HG03442 (cell line): ENCODE results near the gene CLCF1.
"Not testable (repeated sequence)": the region's sequence is repeated elsewhere in the genome, so short reads cannot be mapped to it uniquely, and the experiment has no call there.

Experiments
- ATAC-seq: cut with Tn5 transposase; IDR thresholded peaks from one replicate; pipeline ENCODE4 v1.9.1; 2021; ENCODE audit warnings: mild to moderate bottlenecking, moderate library complexity; ENCODE audit not compliant: unreplicated experiment

The CLCF1 gene

DNA sequence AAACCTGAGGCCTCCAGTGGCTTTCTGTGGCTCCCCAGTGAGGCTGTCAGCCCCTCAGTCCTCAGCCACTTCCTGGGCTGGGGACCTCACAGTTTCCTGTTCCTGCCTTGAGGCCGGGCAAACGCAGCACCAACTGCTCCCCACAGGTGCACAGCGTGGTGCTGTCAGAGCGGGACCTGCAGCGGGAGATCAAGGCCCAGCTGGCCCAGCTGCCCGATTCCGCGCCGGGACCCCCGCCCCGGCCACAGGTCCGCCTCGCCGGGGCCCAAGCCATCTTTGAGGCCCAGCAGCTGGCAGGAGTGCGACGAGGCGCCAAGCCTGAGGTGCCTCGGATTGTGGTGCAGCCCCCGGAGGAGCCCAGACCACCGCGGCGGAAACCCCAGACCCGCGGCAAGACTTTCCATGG lies 35.9 kb upstream of the CLCF1 start:
- no peak for ATAC-seq

DNA sequence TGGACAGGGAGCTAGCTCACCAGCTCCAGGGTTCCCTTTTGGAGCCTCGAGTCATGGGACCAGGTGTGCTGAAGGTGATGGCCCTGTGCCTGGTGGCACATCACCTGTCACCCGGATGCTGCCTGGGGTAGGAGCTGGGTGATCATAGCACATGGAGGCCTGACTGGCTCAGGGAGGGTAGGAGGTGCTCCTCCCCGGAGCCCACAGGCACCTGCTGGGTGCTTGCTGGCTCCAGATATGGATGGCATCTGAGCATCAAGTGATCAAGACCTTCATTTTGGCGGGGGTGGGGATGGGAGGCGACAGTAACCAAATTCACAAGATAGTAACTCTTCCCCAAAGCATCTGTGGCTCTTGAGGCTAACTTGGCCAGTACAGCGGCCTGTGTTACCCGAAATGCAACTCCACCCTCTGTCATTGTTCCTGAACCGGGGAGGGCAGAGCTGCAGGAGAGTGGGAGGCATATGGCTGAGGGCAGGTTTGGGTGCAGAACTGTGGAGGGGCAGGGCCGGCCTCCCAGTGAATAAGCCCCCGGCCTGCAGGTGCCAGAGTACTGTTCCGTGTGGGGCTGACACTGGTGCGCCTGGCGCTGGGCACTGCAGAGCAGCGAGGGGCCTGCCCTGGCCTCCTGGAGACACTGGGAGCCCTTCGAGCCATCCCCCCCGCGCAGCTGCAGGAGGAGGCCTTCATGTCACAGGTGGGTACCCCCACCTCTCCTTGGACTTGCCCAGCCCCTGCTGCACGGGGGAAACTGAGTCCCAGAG lies 35.2 kb upstream of the CLCF1 start:
- ATAC-seq, result no peak

DNA sequence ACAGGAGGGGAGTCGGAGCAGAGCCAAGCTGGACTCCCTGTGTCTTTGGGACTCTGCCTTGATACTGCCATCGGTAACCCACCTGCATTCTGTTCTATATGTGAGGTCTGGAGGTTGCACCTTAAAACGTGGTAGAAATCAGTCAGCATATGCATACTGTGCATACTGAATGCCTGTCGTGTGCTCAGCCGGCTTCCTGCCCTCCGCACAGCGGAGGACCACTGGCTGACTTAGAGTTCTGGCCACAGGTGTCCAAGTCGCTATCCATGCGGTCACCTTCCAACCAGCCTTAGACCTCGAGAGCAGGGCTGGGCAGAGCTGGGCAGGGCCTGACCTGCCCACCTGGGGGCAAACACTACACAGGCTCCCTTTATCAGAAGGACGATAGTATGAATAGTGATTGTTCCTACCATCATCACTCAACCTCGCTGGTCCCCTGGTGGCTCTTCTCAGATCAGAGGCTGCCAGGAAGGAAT lies 34.3 kb upstream of the CLCF1 start:
- no peak for ATAC-seq

DNA sequence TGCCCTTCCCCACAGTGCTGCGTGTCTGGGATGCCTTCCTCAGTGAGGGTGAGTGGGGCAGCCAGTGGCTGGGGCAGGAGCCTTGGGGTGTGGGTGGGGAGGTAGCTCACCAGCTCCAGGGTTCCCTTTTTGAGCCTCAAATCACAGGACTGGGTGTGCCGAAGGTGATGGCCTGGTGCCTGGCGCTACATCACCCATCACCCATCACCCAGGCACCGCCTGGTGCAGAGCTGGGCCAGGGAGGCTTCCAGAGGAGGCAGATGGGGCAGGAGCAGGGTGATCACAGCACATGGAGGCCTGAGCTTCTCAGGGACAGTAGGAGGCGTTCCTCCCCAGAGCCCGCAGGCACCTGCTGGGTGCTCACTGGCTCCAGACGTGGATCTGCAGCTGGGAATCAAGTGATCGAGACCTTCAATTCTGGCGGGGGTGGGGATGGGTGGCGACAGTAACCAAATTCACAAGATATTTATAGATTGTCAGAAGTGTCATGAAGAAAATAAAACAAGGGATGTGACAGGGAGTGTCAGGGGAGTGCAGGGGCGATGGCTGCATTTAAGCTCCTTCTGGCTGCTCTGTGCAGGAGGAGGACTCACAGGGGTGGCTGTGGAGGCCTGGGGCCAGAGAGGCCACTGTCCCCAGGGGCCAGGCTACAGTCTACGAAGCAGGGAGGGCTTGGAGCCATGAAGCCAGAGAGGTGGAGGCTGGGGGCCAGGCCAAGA lies 33.7 kb upstream of the CLCF1 start:
- no peak for ATAC-seq

DNA sequence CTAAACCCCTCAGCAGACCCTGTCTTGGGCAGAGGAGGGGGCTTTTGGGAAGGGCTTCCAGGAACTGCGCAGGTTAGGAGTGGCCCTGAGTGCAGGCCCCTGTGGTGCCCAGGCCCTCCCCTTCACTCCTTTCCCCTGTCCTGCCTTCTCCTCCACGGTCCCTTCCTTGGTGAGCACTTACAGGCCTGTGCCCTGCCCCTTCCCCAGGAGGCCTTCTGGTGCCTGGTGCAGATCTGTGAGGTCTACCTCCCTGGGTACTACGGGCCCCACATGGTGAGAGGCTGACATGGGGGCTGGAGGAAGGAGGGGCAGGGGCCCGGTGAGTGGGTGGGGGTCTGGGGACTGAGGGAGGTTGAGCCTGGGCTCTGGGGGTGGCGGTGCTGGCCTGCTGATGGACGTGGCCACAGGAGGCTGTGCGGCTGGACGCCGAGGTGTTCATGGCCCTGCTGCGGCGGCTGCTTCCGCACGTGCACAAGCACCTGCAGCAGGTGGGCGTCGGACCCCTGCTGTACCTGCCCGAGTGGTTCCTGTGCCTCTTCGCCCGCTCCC lies 33.1 kb upstream of the CLCF1 start:
- no peak for ATAC-seq

DNA sequence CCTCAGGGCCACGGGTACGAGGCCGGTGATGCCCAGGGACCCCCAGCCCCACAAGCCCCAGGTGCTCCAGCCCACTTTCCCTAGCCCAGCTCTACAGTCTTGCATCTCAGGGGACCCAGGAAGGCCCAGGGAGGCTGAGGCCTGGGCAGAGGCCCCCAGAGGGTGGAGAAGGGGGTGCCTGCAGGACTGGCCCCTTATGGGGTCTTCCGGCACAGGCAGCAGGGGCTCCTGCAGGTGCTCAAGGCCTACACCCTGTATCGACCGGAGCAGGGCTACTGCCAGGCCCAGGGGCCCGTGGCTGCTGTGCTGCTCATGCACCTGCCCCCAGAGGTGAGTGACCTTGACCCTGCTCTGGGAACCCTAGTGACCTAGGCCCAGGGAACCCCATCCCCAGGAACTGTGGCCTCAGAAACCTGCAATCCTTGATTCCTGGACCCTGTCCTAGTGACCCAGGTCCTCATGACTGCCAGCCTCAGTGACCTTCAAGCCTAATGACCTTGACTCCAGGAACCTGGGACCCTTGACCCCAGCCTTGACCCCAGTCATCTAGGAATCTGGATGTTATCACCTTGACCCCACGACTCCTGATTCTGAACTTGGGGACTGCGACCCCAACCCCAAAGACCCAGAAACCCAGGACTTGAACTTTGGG lies 32.4 kb upstream of the CLCF1 start:
- no peak for ATAC-seq

DNA sequence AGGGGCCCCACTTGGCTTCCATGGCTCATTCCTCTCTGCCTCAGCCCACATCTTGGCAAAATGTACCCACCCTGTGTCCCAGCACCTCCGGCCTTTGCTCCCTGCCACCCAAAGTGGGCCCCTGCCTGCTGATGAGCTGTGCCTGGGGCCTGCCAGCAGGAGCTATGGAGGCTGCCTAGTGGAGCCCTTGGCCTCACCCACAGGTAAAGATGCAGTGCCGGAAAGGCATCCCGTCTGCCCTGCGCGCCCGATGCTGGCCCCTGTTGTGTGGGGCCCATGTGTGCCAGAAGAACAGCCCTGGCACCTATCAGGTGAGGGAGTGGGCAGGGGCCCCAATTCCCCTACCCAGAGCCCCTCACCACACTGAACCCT lies 31.8 kb upstream of the CLCF1 start:
- no peak for ATAC-seq

DNA sequence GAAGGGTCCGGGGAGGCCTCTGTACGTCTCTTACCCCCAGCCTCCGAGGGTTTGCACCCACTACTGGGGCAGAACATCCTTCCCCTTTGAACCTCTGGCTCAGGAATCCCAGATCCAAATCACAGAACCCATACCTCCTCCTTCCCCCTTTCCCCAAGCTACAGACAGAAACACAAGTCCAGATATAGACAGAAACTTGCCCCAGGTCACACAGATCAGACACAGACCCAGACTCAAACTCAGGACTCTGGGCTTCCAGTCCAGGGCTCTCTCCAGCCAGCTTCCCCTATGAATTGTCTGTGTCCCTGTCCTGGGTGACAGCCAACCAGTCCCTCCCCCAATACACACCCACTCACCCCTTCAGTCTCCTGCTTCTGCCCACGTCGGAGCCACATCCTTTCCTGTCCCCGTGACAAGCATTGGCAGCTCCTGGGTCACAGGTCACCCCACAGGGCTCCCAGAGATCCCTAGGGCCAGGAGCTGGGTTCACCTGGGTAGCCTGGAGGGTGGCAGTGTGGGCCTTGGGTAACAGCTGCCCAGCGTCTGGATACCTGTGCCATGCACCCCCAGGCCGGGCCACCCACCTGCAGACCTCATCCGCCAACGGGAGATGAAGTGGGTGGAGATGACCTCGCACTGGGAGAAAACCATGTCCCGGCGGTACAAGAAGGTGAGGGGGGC lies 31.3 kb upstream of the CLCF1 start:
- ATAC-seq, result no peak

DNA sequence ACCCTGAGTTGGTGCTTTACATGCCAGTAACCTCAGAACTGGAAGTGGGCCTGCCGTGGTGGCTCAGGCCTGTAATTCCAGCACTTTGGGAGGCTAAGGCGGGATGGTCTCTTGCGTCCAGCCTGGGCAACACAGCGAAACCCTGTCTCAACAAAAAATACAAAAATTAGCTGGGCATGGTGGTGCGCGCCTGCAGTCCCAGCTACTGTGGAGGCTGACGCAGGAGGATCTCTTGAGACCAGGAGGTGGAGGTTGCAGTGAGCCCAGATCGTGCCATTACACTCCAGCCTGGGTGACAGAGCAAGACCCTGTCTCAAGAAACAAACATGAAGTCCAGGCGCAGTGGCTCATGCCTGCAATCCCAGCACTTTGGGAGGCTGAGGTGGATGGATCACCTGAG lies 29.7 kb upstream of the CLCF1 start:
- not testable (repeated sequence) for ATAC-seq

DNA sequence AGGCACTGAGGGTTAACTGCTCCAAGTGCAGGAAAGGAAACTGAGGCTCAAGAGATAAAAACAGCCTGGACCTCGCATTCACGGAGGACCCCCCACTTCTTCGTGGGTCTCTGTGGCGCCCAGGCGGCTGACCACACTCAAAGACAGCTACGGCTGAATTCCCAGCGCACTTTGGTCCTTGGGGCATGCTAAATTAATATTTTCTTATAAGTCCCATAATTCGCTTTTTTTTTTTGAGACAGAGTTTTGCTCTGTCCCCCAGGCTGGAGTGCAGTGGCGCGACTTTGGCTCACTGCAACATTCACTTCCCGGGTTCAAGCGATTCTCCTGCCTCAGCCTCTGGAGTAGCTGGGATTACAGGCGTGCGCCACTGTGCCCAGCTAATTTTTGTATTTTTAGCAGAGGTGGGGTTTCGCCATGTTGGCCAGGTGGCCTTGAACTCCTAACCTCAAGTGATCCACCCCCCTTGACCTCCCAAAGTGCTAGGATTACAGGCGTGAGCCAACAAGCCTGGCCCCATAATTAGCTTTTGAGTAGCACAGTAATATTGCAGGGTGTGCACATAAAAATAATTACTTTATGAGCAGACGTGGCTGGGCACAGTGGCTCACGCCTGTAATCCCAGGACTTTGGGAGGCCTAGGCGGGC lies 28.9 kb upstream of the CLCF1 start:
- ATAC-seq, result not testable (repeated sequence)

DNA sequence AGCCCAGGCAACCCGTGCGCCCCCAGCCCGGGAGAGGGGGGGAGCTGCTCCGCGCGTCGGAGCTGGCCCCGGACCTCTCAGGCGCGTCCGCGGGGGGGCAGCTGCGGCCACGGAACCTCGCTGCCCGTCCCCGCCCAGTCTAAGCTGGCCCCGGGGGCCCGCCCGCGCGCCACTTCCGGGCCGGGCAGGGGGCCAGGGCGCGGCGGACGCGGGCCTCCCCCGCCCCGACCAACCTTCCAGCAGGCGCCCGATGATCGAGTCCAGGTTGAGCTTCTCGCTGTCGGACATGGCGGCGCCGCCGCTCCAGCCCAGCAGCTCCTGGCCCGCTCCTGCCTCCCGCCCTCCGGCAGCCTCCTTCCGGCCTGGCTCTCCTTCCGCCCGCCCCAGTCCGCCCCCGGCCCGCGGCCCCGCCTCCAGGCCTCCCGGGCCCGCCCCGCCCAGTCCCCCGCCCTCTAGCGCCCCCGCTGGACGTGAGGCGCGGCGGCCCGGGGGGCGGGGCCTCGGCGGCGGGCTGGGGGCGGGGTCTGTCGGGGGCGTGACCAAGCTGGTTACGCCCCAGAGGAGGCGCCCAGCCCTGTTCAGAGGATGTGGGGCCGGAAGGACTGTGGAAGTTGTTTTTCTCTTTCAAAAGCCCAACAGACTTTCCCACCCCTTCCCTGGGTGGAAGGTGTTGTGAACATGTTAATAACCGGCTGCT lies 28.2 kb upstream of the CLCF1 start, which contains the start of gene PPP1CA:
PPP1CA (minus strand) TSS at position 364 of the 697 bp plus-strand sequence; CDS start at position 288, 76 bp downstream.
- peak; percentile 64 for ATAC-seq

DNA sequence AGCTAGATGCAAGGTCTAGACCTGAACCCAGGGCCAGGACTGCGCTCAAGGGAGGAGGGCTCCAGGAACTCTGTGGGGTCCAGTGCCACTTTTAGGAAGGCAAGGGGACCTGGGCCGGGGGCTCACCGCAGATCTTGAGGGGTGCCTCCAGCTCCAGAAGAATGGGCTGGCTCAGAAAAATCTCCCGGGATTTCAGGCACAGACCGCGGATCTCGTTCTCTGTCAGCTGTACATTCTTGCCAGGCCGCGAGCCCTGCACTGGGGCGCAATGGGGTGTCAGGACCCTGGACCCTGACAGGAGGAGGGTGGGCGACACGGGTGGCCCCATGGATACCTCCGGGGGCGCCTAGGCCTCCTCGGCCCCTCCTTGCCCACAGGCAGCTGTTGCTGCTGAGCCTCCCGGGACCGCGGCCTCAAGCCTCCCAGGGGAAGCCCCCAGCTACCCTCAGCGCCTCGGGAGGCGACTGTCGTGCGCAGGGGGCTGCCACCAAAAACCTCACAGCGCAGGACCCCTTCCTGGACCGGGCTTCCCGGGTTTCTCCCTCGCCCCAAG lies 27.6 kb upstream of the CLCF1 start:
- ATAC-seq, result peak; percentile 12

DNA sequence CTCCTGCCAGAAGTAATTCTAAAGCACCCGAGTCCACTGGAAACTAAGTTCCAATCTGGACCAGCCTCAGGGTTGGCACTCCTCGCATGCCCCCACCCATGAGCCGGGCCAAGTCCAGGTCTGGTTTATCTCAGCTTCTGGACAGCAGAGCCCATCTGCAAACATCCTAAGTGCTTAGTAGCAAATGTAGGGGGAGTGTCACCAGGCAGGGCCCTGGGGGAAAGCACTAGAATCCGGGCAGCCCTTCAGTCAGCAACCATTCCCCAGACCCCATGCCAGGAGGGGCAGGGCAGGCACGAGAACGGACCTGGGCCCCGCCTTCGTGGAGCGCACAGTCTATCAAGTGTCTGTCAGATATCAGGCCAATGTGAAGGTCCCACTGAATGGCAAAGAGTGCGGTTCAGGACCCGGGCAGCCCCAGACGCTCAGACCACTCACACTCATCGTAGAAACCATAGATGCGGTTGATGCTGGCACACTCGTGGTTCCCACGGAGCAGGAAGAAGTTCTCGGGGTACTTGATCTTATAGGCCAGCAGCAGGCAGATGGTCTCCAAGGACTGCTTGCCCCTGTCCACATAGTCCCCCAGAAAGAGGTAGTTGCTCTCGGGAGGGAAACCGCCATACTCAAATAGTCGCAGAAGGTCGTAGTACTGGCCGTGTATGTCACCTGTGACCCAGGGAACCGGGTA lies 27.0 kb upstream of the CLCF1 start:
- ATAC-seq, result no peak

DNA sequence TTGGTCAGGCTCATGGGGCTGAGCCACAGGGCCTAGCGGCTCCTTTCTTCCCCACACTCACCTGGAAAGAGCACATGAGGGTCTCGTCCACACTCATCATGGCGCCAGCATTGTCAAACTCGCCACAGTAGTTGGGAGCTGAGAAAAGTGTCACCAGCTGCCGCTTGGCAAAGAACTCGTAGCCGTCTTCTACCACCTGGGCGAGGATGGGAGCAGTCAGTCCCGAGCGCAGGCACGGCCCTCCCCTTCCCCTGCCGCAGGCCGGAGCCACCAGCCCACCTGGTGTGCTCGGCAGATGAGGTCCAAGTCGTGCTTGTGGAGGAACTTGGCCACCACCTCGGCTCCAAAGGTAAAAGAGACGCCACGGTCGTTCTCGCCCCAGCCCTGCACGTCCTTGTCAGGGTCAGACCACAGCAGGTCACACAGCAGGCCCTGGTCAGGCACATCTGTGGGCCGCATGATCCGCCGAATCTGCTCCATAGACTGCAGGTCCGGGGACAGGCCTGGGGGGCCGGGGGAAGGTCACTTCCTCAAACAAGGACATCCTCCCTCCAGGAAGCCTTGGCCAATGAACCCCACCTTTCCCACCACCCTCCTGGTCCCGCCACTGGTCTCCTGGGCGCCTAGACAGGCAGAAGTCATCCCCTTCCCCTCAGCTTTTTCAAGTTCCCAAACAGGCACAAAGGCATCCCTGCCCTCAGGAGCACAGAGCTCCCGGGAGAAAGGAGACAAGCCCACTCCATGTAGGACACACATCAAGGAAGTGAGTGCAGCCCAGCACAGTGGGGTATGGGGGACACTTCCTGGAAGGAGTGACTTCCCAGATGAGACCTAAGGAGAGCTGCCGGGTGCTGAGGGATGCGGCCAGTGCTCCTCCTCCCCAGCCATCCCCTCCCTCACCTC lies 25.5 kb upstream of the CLCF1 start:
- no peak for ATAC-seq

DNA sequence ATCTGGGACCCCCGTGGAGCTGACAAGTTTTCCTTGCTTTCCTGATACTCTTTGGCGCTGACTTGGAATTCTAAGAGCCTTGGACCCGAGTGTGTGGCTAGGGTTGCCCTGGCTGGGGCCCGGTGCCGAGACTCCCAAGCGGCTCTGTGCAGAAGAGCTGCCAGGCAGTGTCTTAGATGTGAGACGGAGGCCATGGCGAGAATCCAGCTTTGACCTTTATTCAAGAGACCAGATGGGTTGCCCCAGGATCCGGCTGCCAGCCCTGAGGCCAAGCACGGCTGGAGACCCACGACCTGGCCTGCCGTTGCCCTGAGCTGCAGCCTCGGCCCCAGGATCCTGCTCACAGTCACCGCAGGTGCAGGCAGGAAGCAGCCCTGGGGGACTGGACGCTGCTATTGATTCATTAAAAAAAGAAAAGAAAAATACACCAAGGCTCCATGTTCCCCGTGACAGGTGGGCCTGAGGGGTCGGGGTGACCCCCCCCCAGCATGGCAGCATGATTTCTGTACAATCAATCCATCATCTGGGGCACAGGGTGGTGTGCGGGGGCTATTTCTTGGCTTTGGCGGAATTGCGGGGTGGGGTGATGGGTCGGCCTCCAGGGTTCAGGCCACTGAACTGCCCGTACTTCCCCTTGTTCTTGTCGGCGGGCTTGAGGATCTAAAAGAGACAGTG lies 24.7 kb upstream of the CLCF1 start:
- no peak for ATAC-seq

DNA sequence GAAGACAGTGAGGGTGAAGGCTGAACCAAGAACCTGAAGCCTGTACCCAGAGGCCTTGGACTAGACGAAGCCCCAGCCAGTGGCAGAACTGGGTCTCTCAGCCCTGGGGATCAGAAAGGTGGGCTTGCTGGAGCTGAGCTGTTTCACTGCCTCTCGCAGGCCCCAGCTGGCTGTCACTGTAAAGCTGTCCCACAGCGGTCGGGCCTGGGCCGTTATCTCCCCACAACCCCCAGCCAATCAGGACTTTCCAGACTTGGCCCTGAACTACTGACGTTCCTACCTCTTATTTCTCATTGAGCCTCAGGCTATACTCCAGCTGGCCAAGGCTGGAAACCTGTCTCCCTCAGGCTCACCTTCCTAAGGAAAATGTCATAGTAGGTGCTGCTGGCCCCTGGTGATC lies 24.1 kb upstream of the CLCF1 start:
- ATAC-seq, result no peak
